Kidney tubule cell (primary cell): ENCODE measurements around the gene MR1.

Experiments
- DNase-seq: peaks from one replicate; pipeline ENCODE4 v3.0.0-alpha.2; 2018; ENCODE audit warnings: low spot score

MR1 gene

DNA sequence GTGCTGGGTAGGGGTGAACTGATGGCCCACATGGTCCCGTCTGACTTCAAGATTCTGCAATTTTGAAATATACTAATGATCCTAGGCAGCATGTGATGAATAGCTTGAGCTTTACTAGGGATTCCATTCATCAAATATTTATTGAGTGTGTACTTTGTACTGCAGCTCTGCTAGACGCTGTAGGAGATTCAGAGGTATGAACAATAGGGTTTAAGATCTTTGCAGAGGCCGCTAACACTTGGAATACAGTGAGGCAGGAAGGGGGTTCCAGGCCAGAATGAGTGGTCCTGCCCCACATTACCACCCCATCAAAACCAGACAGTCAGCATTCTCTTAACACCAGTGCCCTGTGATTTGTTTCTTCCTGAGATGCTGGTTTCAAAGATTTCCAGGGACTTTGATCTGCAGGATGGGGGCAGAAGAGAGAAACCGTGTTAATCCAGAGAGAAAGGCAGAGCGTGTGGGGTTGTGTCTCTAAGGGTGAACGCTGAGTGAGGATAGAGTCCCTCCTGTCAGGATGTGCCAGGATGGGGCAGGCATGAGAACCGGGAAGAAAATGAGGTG lies 74.6 kb downstream of the MR1 start:
- no peak for DNase-seq

DNA sequence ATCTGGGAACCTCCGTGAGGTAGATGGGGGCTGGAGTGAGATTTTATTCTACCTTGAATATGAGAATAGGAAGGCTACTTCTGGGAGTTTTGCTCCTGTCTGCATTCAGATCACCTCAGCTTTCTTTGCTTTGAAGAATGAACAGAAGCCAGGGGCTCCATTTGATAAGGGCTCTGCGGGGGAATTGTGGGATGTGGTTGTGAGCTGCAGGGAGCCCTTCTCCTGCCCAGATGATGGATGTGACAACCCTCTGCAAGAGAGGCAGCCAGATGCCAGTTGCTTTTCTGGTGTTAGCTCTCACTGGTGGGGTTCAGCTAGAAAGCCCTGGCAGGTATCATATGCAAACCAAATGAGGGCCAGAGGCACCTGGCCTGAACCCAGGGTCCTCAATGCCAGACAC lies 76.2 kb downstream of the MR1 start:
- no peak for DNase-seq
